ENCODE results near the gene ALOX5AP.

The ALOX5AP gene

DNA sequence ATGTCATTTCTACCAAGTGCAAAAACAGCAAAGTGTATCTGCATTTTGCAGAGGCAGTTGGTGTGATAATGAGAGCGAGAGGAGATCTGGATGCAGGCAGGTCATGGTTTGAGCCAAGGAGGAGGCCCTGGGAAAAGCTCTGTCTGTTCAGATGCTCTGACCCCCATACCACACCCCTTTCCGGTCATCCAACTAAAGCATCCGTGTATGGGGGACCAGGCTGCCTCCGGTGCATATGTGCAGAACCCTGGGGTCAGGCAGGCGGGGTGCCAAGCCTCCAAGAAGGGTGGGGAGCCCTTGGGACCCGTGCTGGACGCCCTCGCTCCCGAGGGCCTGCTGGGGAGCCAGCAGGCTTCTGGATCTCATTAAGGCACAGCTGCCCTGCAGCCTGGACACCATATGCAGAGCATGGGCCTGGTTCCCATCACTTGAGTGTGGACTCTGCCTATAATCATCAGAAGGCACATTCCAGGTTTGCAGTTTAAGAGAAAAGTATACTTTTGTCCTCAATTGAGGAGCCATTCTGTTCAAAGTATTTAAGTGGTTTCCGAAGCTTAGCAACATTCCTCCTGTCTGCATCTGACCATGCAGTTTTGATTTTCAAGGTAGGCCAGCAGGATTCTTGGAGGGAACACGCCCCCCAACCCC lies 56.1 kb downstream of the ALOX5AP start:
- in situ Hi-C loops (cut with MboI; ENCODE audit: low sequenced_read_pairs, unreplicated experiment), result loop anchor here (10.0 to 25.0 kb wide), 2 partner anchors 107 to 654 kb away; no protein-coding TSS in a partner anchor
- no peak for TF ChIP-seq CTCF (IDR thresholded peaks at IDR 0.05; ENCODE audit: borderline replicate concordance, control extremely low read depth, extremely low read depth, insufficient read depth, missing control alignments)
- DNase-seq (ENCODE audit: low spot score), result no peak

- in situ Hi-C loops (cut with MboI; ENCODE audit: low sequenced_read_pairs, unreplicated experiment), result loop anchor here (10.0 to 25.0 kb wide), 2 partner anchors 108 to 655 kb away; no protein-coding TSS in a partner anchor
These were observed 57.1 kb downstream of the ALOX5AP start for GRCh38 chr13:30792285-30793000.

GRCh38 chr13:30796132-30796572 lies 60.8 kb downstream of the ALOX5AP start:
- no peak for TF ChIP-seq CTCF (IDR thresholded peaks at IDR 0.05; ENCODE audit: borderline replicate concordance, control extremely low read depth, extremely low read depth, insufficient read depth, missing control alignments)
- in situ Hi-C loops (cut with MboI; ENCODE audit: low sequenced_read_pairs, unreplicated experiment), result loop anchor here (10.0 to 25.0 kb wide), 2 partner anchors 111 to 659 kb away; no protein-coding TSS in a partner anchor
- no peak for DNase-seq (ENCODE audit: low spot score)

More at GRCh38 chr13:30792285-30793000, 57.1 kb downstream of the ALOX5AP start:
- no peak for DNase-seq (ENCODE audit: low spot score)
- no peak for TF ChIP-seq CTCF (IDR thresholded peaks at IDR 0.05; ENCODE audit: borderline replicate concordance, control extremely low read depth, extremely low read depth, insufficient read depth, missing control alignments)

DNA sequence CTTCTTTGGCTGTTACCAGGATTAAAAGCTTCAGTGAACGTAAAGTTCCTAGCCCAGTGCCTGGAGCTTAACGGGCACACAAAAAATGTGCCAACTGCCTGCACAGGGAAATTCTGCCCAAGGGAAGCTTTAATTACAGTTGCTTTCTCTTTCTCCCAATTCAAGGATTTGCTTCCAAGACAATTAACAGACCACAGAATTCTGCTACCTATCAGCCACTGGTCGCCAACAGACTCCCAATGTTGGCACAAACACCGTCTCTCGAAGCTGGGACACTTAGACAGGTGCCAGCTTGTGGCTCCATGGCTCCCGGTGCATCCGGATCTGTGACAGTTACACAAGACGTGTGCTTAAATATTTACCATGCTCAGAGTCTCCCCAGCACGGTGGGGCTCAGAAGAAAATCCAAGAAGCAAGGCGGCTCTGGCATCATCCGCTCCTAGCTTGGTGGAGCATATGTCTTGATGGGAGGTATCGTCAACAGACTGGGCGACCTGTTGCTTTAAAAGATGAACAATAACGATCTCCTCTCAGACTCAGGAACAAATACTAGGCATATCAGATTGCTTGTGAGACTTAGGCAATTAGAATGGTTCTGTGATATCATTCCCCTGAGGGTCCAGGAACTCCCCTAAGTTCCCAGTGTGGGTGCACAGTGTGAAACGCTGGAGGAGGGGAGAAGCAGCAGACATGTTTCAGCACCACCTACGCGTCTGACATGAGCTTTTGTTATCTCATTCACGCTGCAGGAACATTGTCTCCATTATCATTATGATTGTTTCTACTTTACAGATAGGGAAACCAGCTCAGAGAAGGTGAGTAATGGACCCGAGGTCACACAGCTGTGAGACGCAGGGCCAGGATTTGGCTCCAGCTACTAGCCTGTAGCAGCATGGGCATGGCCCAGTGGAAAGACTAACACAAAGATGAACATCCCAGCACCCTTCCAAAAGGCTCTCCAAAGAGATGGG lies 61.6 kb downstream of the ALOX5AP start:
- DNase-seq (ENCODE audit: low spot score), result peak; percentile 68
- no peak for TF ChIP-seq CTCF (IDR thresholded peaks at IDR 0.05; ENCODE audit: borderline replicate concordance, control extremely low read depth, extremely low read depth, insufficient read depth, missing control alignments)
- in situ Hi-C loops (cut with MboI; ENCODE audit: low sequenced_read_pairs, unreplicated experiment), result loop anchor here (10.0 to 25.0 kb wide), 2 partner anchors 112 to 660 kb away; no protein-coding TSS in a partner anchor

- in situ Hi-C loops (cut with MboI; ENCODE audit: low sequenced_read_pairs, unreplicated experiment), result loop anchor here (10.0 to 25.0 kb wide), 2 partner anchors 113 to 661 kb away; no protein-coding TSS in a partner anchor
- DNase-seq (ENCODE audit: low spot score), result no peak
- TF ChIP-seq CTCF (IDR thresholded peaks at IDR 0.05; ENCODE audit: borderline replicate concordance, control extremely low read depth, extremely low read depth, insufficient read depth, missing control alignments), result no peak
These were observed 62.6 kb downstream of the ALOX5AP start for GRCh38 chr13:30797847-30798535.
